Effector CD8-positive, alpha-beta T cell (primary cell): ENCODE data around the gene HMGN5.

Source experiments
- DNase-seq: peaks from one replicate; lab custom pipeline; 2025; lab: John Stamatoyannopoulos, UW

The HMGN5 gene

GRCh38 chrX:81120258-81120935 is 81.3 kb downstream of the HMGN5 start:
- no peak for DNase-seq

DNA sequence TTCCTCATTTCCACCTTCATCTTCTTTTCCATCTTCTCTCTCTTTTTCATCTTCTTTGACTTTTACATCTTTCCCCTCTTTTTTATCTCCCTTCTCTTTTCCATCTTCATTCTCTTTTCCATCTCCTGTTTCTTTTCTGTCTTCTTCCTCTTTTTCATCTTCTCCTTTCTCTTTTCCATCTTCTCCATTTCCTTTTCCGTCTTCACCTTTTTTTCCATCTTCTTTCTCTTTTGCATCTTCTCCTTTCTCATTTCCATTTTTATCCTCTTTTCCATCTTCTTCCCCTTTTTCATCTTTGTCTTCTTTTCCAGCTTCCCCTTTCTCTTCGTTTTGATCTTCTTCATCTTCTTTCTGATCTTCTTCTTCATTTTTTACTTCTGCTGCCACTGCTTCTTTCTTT is 87.0 kb downstream of the HMGN5 start:
- DNase-seq = no peak

- DNase-seq = no peak
Measured at GRCh38 chrX:81110286-81110685, 91.4 kb downstream of the HMGN5 start.

DNA sequence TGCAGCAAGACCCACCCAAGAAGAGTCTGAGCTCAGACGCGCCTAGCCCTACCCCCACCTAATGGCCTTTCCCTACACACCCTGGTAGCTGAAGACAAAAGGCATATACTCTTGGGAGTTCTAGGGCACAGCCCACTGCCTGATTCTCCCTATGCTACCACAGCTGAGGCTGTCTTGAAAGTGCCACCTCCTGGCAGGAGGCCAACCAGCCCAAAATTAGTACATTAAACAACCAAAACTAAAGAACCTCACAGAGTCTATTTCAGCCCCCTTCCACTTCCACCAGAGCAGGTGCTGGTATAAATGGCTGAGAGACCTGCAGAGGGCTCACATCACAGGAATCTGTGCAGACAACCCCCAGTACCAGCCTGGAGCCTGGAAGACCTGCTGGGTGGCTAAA is 119.1 kb downstream of the HMGN5 start:
- DNase-seq = no peak
